ENCODE measurements around the gene SRPK2.
"Not testable (repeated sequence)": the region's sequence is repeated elsewhere in the genome, so short reads cannot be mapped to it uniquely, and the experiment has no call there.

Gene SRPK2

GRCh38 chr7:105376908-105377533 lies 11.7 kb downstream of the SRPK2 start:
- FAIRE-seq, result no peak

GRCh38 chr7:105369944-105370343 lies 18.8 kb downstream of the SRPK2 start:
- no peak for FAIRE-seq

- no peak for FAIRE-seq
Observed at GRCh38 chr7:105367458-105367857, 21.3 kb downstream of the SRPK2 start.

- no peak for FAIRE-seq
Observed at GRCh38 chr7:105365541-105366534, 22.9 kb downstream of the SRPK2 start.

GRCh38 chr7:105364684-105365083 lies 24.0 kb downstream of the SRPK2 start:
- FAIRE-seq, result no peak

GRCh38 chr7:105363657-105364056 lies 25.1 kb downstream of the SRPK2 start:
- FAIRE-seq, result not testable (repeated sequence)

GRCh38 chr7:105362685-105363084 lies 26.0 kb downstream of the SRPK2 start:
- not testable (repeated sequence) for FAIRE-seq

GRCh38 chr7:105361995-105362394 lies 26.7 kb downstream of the SRPK2 start:
- not testable (repeated sequence) for FAIRE-seq

GRCh38 chr7:105360149-105360548 lies 28.6 kb downstream of the SRPK2 start:
- FAIRE-seq, result not testable (repeated sequence)

GRCh38 chr7:105355701-105356100 lies 33.0 kb downstream of the SRPK2 start:
- no peak for FAIRE-seq

GRCh38 chr7:105354383-105354782 lies 34.3 kb downstream of the SRPK2 start:
- no peak for FAIRE-seq

GRCh38 chr7:105353752-105354328 lies 34.9 kb downstream of the SRPK2 start:
- no peak for FAIRE-seq

- FAIRE-seq, result no peak
Observed at GRCh38 chr7:105352901-105353668, 35.6 kb downstream of the SRPK2 start.

- no peak for FAIRE-seq
Observed at GRCh38 chr7:105352018-105352612, 36.6 kb downstream of the SRPK2 start.

GRCh38 chr7:105350906-105351305 lies 37.8 kb downstream of the SRPK2 start:
- FAIRE-seq, result no peak

GRCh38 chr7:105348177-105348576 lies 40.5 kb downstream of the SRPK2 start:
- not testable (repeated sequence) for FAIRE-seq

- FAIRE-seq, result no peak
Observed at GRCh38 chr7:105346593-105347322, 42.0 kb downstream of the SRPK2 start.

GRCh38 chr7:105346138-105346537 lies 42.6 kb downstream of the SRPK2 start:
- no peak for FAIRE-seq

GRCh38 chr7:105345725-105346124 lies 43.0 kb downstream of the SRPK2 start:
- no peak for FAIRE-seq

- no peak for FAIRE-seq
Observed at GRCh38 chr7:105345003-105345402, 43.7 kb downstream of the SRPK2 start.

Data from colon (tissue), 2 donors.